HG03521 (cell line): ENCODE measurements around the gene CCDC148.

Source experiments
- ATAC-seq: cut with Tn5 transposase; IDR thresholded peaks from one replicate; pipeline ENCODE4 v1.9.1; 2021; ENCODE audit warnings: mild to moderate bottlenecking, moderate library complexity; ENCODE audit not compliant: unreplicated experiment

CCDC148 gene

GRCh38 chr2:158184001-158184400 is 272.6 kb downstream of the CCDC148 start:
- no peak for ATAC-seq

- no peak for ATAC-seq
Observed at GRCh38 chr2:158182676-158183295, 273.8 kb downstream of the CCDC148 start.

GRCh38 chr2:158181171-158181570 is 275.4 kb downstream of the CCDC148 start:
- ATAC-seq: no peak

- no peak for ATAC-seq
Observed at GRCh38 chr2:158179660-158180059, 276.9 kb downstream of the CCDC148 start.

GRCh38 chr2:158178646-158179045 is 277.9 kb downstream of the CCDC148 start:
- no peak for ATAC-seq

- no peak for ATAC-seq
Observed at GRCh38 chr2:158174956-158175355, 281.6 kb downstream of the CCDC148 start.

- ATAC-seq: no peak
Observed at GRCh38 chr2:158174495-158174894, 282.1 kb downstream of the CCDC148 start.

GRCh38 chr2:158172719-158173118 is 283.8 kb downstream of the CCDC148 start:
- ATAC-seq: no peak

GRCh38 chr2:158154596-158154995 is 302.0 kb downstream of the CCDC148 start:
- ATAC-seq: no peak

- no peak for ATAC-seq
Observed at GRCh38 chr2:158153270-158154015, 303.1 kb downstream of the CCDC148 start.

GRCh38 chr2:158144914-158145625 is 311.5 kb downstream of the CCDC148 start:
- no peak for ATAC-seq

GRCh38 chr2:158143703-158144360 is 312.7 kb downstream of the CCDC148 start:
- ATAC-seq: no peak

GRCh38 chr2:158142568-158143332 is 313.8 kb downstream of the CCDC148 start:
- ATAC-seq: no peak

GRCh38 chr2:158142165-158142564 is 314.4 kb downstream of the CCDC148 start:
- no peak for ATAC-seq

- no peak for ATAC-seq
Observed at GRCh38 chr2:158140201-158140600, 316.4 kb downstream of the CCDC148 start.

- ATAC-seq: no peak
Observed at GRCh38 chr2:158138255-158138654, 318.3 kb downstream of the CCDC148 start.

- ATAC-seq: no peak
Observed at GRCh38 chr2:158135096-158135495, 321.5 kb downstream of the CCDC148 start.

- ATAC-seq: no peak
Observed at GRCh38 chr2:158134655-158135054, 321.9 kb downstream of the CCDC148 start.

GRCh38 chr2:158134055-158134454 is 322.5 kb downstream of the CCDC148 start:
- ATAC-seq: no peak

GRCh38 chr2:158131919-158132566 is 324.5 kb downstream of the CCDC148 start:
- no peak for ATAC-seq
